Measurements from ENCODE around the gene PLSCR2. TPM values are rescaled to one million over a fixed set of nuclear protein-coding genes. Genes with fewer than 3 reads are reported as not detected.

Gene PLSCR2
- total RNA-seq, 1 experiment from 2014 or later: not detected

- ChIA-PET CTCF (no interaction called here), POLR2A (ENCODE audit: low non-redundant PET) (no interaction called here)
- intact Hi-C loops (cut with micrococcal nuclease; ENCODE audit: unreplicated experiment): no loop called here
- TF ChIP-seq EZH2 (IDR thresholded peaks at IDR 0.05; ENCODE audit: borderline replicate concordance, low read depth, low read length, poor library complexity, severe bottlenecking): no peak
- no peak for TF ChIP-seq CTCF (conservative IDR thresholded peaks at IDR 0.05; ENCODE audit: low read depth, low read length)
- no peaks in the 10 kb centered on the region for H3K36me3 ChIP-seq (ENCODE audit: insufficient read depth, low read length, poor library complexity, severe bottlenecking)
- H3K4me3 ChIP-seq (ENCODE audit: low read depth, low read length, poor library complexity, severe bottlenecking): no peak overlapping the region
- H3K27ac ChIP-seq (ENCODE audit: low read depth, low read length, poor library complexity, severe bottlenecking): no peak overlapping the region
- BruUV-seq (replicated peaks): no TSS peak
- no peaks in the 10 kb centered on the region for H3K27me3 ChIP-seq (replicated peaks; ENCODE audit: insufficient read depth, low read depth, low read length, poor library complexity)
- H3K4me1 ChIP-seq (ENCODE audit: insufficient read depth, low read length, poor library complexity, severe bottlenecking): peaks cover 10% of the 10 kb centered on the region
- H3K9me3 ChIP-seq (ENCODE audit: low read depth, low read length, poor library complexity, severe bottlenecking): no peaks in the 10 kb centered on the region
- DNase-seq (ENCODE audit: low spot score): no peak
Measured at GRCh38 chr3:146511402-146512134, 42.2 kb upstream of the PLSCR2 start.

GRCh38 chr3:146507331-146508120 lies 38.2 kb upstream of the PLSCR2 start:
- CTCF ChIA-PET: no interaction called here
- H3K9me3 ChIP-seq (ENCODE audit: low read depth, low read length, poor library complexity, severe bottlenecking): no peaks in the 10 kb centered on the region
- TF ChIP-seq EZH2 (IDR thresholded peaks at IDR 0.05; ENCODE audit: borderline replicate concordance, low read depth, low read length, poor library complexity, severe bottlenecking) (no peak), CTCF (conservative IDR thresholded peaks at IDR 0.05; ENCODE audit: low read depth, low read length) (no peak)
- POLR2A ChIA-PET (ENCODE audit: low non-redundant PET): no interaction called here
- no peaks in the 10 kb centered on the region for H3K36me3 ChIP-seq (ENCODE audit: insufficient read depth, low read length, poor library complexity, severe bottlenecking)
- intact Hi-C loops (cut with micrococcal nuclease; ENCODE audit: unreplicated experiment): no loop called here
- H3K4me3 ChIP-seq (ENCODE audit: low read depth, low read length, poor library complexity, severe bottlenecking): no peak overlapping the region
- peak; percentile 4 for DNase-seq (ENCODE audit: low spot score)
- BruUV-seq (replicated peaks): no TSS peak
- H3K4me1 ChIP-seq (ENCODE audit: insufficient read depth, low read length, poor library complexity, severe bottlenecking): peaks cover 44% of the 10 kb centered on the region
- H3K27me3 ChIP-seq (replicated peaks; ENCODE audit: insufficient read depth, low read depth, low read length, poor library complexity): no peaks in the 10 kb centered on the region
- peak overlapping the region; percentile 70 for H3K27ac ChIP-seq (ENCODE audit: low read depth, low read length, poor library complexity, severe bottlenecking)

GRCh38 chr3:146505516-146505915 lies 36.2 kb upstream of the PLSCR2 start:
- DNase-seq (ENCODE audit: low spot score): no peak
- Histone ChIP-seq H3K4me1 (ENCODE audit: insufficient read depth, low read length, poor library complexity, severe bottlenecking) (peaks cover 44% of the 10 kb centered on the region), H3K27ac (ENCODE audit: low read depth, low read length, poor library complexity, severe bottlenecking) (peak overlapping the region; percentile 70), H3K4me3 (ENCODE audit: low read depth, low read length, poor library complexity, severe bottlenecking) (no peak overlapping the region), H3K27me3 (replicated peaks; ENCODE audit: insufficient read depth, low read depth, low read length, poor library complexity) (no peaks in the 10 kb centered on the region), H3K36me3 (ENCODE audit: insufficient read depth, low read length, poor library complexity, severe bottlenecking) (no peaks in the 10 kb centered on the region), H3K9me3 (ENCODE audit: low read depth, low read length, poor library complexity, severe bottlenecking) (no peaks in the 10 kb centered on the region)
- POLR2A ChIA-PET (ENCODE audit: low non-redundant PET): no interaction called here
- no peak for TF ChIP-seq EZH2 (IDR thresholded peaks at IDR 0.05; ENCODE audit: borderline replicate concordance, low read depth, low read length, poor library complexity, severe bottlenecking)
- TF ChIP-seq CTCF (conservative IDR thresholded peaks at IDR 0.05; ENCODE audit: low read depth, low read length): no peak
- intact Hi-C loops (cut with micrococcal nuclease; ENCODE audit: unreplicated experiment): no loop called here
- CTCF ChIA-PET: no interaction called here
- BruUV-seq (replicated peaks): no TSS peak
